ENCODE data around the gene ANKRD13D.

Gene ANKRD13D

GRCh38 chr11:67289226-67289650 lies at the start of gene ANKRD13D:
TSS of gene ANKRD13D (plus strand) at chr11:67289303. CDS start at chr11:67289461, 158 bp downstream.
- DNase-seq (ENCODE audit: low spot score) = no peak
- in situ Hi-C loops (cut with MboI; ENCODE audit: low pct_unique_long_range_greater_than_20kb, low sequenced_read_pairs, unreplicated experiment) = no loop called here
- peak; percentile 29 for TF ChIP-seq CTCF (IDR thresholded peaks at IDR 0.05; ENCODE audit: extremely low read depth, insufficient read depth, missing control alignments)

- DNase-seq (ENCODE audit: low spot score) = peak; percentile 88
- no peak for TF ChIP-seq CTCF (IDR thresholded peaks at IDR 0.05; ENCODE audit: extremely low read depth, insufficient read depth, missing control alignments)
- in situ Hi-C loops (cut with MboI; ENCODE audit: low pct_unique_long_range_greater_than_20kb, low sequenced_read_pairs, unreplicated experiment) = no loop called here
Observed at GRCh38 chr11:67239783-67240575, 49.1 kb upstream of the ANKRD13D start.

- peak; percentile 58 for DNase-seq (ENCODE audit: low spot score)
- no peak for TF ChIP-seq CTCF (IDR thresholded peaks at IDR 0.05; ENCODE audit: extremely low read depth, insufficient read depth, missing control alignments)
- in situ Hi-C loops (cut with MboI; ENCODE audit: low pct_unique_long_range_greater_than_20kb, low sequenced_read_pairs, unreplicated experiment) = no loop called here
Observed at GRCh38 chr11:67240576-67241389, 48.3 kb upstream of the ANKRD13D start.

- TF ChIP-seq CTCF (IDR thresholded peaks at IDR 0.05; ENCODE audit: extremely low read depth, insufficient read depth, missing control alignments) = no peak
- DNase-seq (ENCODE audit: low spot score) = no peak
- in situ Hi-C loops (cut with MboI; ENCODE audit: low pct_unique_long_range_greater_than_20kb, low sequenced_read_pairs, unreplicated experiment) = no loop called here
Observed at GRCh38 chr11:67242548-67242947, 46.6 kb upstream of the ANKRD13D start.

- in situ Hi-C loops (cut with MboI; ENCODE audit: low pct_unique_long_range_greater_than_20kb, low sequenced_read_pairs, unreplicated experiment) = no loop called here
- TF ChIP-seq CTCF (IDR thresholded peaks at IDR 0.05; ENCODE audit: extremely low read depth, insufficient read depth, missing control alignments) = no peak
- no peak for DNase-seq (ENCODE audit: low spot score)
Observed at GRCh38 chr11:67243051-67243450, 46.1 kb upstream of the ANKRD13D start.

- in situ Hi-C loops (cut with MboI; ENCODE audit: low pct_unique_long_range_greater_than_20kb, low sequenced_read_pairs, unreplicated experiment) = no loop called here
- DNase-seq (ENCODE audit: low spot score) = no peak
- TF ChIP-seq CTCF (IDR thresholded peaks at IDR 0.05; ENCODE audit: extremely low read depth, insufficient read depth, missing control alignments) = no peak
Observed at GRCh38 chr11:67245046-67245445, 44.1 kb upstream of the ANKRD13D start.
